SH-SY5Y (cell line): Measurements from ENCODE around the gene GTF2H3.

Experiments used
- GATA2 ChIP-seq: IDR thresholded peaks from 2 replicates; pipeline ENCODE4 v1.6.1; 2011; ENCODE audit warnings: mild to moderate bottlenecking, low read depth, low read length
- GATA3 ChIP-seq: IDR thresholded peaks from 2 replicates; pipeline ENCODE4 v1.6.1; 2011; ENCODE audit warnings: low read depth, mild to moderate bottlenecking, low read length, moderate library complexity

- TF ChIP-seq GATA3 (no peak), GATA2 (no peak)
These were observed 48.0 kb downstream of the GTF2H3 start for GRCh38 chr12:123681605-123682004.
